Measurements from ENCODE around the gene IFFO2. TPM values are rescaled to one million over a fixed set of nuclear protein-coding genes. Genes with fewer than 3 reads are reported as not detected.

Gene IFFO2
- total RNA-seq, 1 donor from 2014 or later: 131 TPM

GRCh38 chr1:18938008-18938706 is 18.3 kb downstream of the IFFO2 start:
- H3K4me3 ChIP-seq: no peak overlapping the region
- no peaks in the 10 kb centered on the region for H3K27me3 ChIP-seq
- H3K9me3 ChIP-seq: no peaks in the 10 kb centered on the region
- intact Hi-C loops (cut with DNase I): no loop called here
- peaks cover 27 to 49% of the 10 kb centered on the region in 2 donors for H3K4me1 ChIP-seq
- no peak for DNase-seq (ENCODE audit: low spot score in 2 of 2)
- H3K27ac ChIP-seq: peak overlapping the region; percentile 4 to 19
- TF ChIP-seq, protein P1, sequence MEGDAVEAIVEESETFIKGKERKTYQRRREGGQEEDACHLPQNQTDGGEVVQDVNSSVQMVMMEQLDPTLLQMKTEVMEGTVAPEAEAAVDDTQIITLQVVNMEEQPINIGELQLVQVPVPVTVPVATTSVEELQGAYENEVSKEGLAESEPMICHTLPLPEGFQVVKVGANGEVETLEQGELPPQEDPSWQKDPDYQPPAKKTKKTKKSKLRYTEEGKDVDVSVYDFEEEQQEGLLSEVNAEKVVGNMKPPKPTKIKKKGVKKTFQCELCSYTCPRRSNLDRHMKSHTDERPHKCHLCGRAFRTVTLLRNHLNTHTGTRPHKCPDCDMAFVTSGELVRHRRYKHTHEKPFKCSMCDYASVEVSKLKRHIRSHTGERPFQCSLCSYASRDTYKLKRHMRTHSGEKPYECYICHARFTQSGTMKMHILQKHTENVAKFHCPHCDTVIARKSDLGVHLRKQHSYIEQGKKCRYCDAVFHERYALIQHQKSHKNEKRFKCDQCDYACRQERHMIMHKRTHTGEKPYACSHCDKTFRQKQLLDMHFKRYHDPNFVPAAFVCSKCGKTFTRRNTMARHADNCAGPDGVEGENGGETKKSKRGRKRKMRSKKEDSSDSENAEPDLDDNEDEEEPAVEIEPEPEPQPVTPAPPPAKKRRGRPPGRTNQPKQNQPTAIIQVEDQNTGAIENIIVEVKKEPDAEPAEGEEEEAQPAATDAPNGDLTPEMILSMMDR (IDR thresholded peaks at IDR 0.05): no peak
- no peaks in the 10 kb centered on the region for H3K36me3 ChIP-seq

GRCh38 chr1:18937539-18937938 is 18.9 kb downstream of the IFFO2 start:
- intact Hi-C loops (cut with DNase I): no loop called here
- no peak for DNase-seq (ENCODE audit: low spot score in 2 of 2)
- H3K27ac ChIP-seq: no peak overlapping the region
- H3K4me1 ChIP-seq: peaks cover 27 to 52% of the 10 kb centered on the region in 2 donors
- TF ChIP-seq, protein P1 (IDR thresholded peaks at IDR 0.05): no peak
- H3K9me3 ChIP-seq: no peaks in the 10 kb centered on the region
- no peaks in the 10 kb centered on the region for H3K27me3 ChIP-seq
- no peak overlapping the region for H3K4me3 ChIP-seq
- H3K36me3 ChIP-seq: no peaks in the 10 kb centered on the region

DNA sequence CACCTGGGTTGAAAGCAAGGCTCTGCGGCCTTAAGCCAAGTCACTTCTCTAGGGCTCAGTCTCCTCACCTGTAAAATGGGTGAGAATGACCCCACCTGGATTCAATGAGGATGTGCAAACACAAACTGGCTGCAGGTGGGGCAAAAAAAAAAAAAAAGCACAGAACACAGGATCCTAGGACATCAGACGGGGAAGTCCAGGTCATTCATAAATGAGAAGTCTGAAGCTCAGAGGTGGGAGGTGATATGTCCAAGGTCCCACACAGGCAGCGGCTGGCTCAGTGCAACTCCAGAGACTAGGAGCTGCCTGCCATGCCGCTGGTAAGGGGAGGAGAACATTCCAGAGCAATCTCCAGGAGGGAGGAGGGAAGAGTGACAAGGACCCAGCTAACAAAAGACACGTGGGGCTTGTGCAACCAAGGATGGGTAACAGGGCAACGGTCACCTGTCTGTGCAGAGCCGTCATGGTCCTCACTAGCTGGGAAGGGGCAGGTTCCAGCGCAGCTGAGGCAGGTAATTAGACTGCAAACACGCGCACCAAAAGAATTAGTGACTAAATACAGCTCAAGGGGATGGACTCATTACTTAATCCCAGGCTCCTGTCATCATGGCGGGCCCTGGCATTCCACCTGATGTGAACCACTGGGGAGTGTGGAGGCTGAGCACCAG is 19.5 kb downstream of the IFFO2 start:
- Histone ChIP-seq H3K4me3 (no peak overlapping the region), H3K27ac (no peak overlapping the region), H3K9me3 (no peaks in the 10 kb centered on the region), H3K36me3 (no peaks in the 10 kb centered on the region), H3K27me3 (no peaks in the 10 kb centered on the region), H3K4me1 (peaks cover 22 to 50% of the 10 kb centered on the region in 2 donors)
- TF ChIP-seq, protein P1 (IDR thresholded peaks at IDR 0.05): no peak
- DNase-seq (ENCODE audit: low spot score in 2 of 2): no peak
- intact Hi-C loops (cut with DNase I): no loop called here

- TF ChIP-seq, protein P1 (IDR thresholded peaks at IDR 0.05): no peak
- Histone ChIP-seq H3K27ac (no peak overlapping the region), H3K9me3 (no peaks in the 10 kb centered on the region), H3K27me3 (no peaks in the 10 kb centered on the region), H3K36me3 (no peaks in the 10 kb centered on the region), H3K4me1 (peaks cover 18 to 45% of the 10 kb centered on the region in 2 donors), H3K4me3 (no peak overlapping the region)
- DNase-seq (ENCODE audit: low spot score in 2 of 2): no peak
- intact Hi-C loops (cut with DNase I): no loop called here
Measured at GRCh38 chr1:18936471-18936813, 20.0 kb downstream of the IFFO2 start.

DNA sequence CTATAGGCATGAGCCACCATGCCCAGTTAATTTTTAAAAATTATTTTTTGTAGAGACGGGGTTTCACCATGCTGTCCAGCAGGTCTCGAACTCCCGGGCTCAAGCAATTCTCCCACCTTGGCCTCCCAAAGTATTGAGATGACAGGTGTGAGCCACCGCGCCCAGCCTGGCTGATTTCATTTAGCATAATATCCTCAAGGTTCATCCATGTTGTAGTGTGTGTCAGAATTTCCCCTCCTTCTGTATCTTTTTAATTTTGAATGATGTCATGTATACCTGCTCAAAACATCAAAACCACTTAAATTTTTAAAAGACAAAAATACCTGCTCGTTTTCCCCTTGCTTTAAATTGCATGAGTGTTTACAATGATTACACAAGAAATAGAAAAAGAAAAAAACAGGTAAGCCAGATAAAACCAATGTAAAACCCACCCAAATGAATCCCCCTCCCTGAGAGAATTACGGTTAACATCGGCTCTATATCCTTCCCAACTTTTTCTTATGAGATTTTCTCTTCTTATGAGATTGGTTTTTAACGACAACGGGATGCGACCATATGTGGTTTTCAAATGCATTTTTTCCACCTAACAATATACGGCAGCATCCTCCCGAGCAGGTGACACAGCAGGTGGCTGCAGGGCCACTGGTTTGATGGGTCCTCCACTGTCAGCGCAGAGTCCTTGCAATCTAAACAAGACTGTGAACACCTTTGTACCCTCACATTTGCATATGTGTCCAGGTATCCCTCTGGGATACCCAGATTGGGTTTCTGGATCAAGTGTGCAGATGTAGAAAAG is 22.1 kb downstream of the IFFO2 start:
- peaks cover 0 to 28% of the 10 kb centered on the region in 2 donors for H3K4me1 ChIP-seq
- H3K4me3 ChIP-seq: no peak overlapping the region
- intact Hi-C loops (cut with DNase I): no loop called here
- TF ChIP-seq, protein P1 (IDR thresholded peaks at IDR 0.05): no peak
- no peak overlapping the region for H3K27ac ChIP-seq
- no peaks in the 10 kb centered on the region for H3K27me3 ChIP-seq
- H3K36me3 ChIP-seq: no peaks in the 10 kb centered on the region
- no peak for DNase-seq (ENCODE audit: low spot score in 2 of 2)
- no peaks in the 10 kb centered on the region for H3K9me3 ChIP-seq
